ENCODE measurements around the gene PCGF6.

PCGF6 gene

GRCh38 chr10:103254538-103255325, 96.2 kb downstream of the PCGF6 start:
- no peak for DNase-seq (ENCODE audit: low spot score)
- TF ChIP-seq CTCF (IDR thresholded peaks at IDR 0.05; ENCODE audit: extremely low read depth, missing control alignments): no peak

- no peak for DNase-seq (ENCODE audit: low spot score)
- TF ChIP-seq CTCF (IDR thresholded peaks at IDR 0.05; ENCODE audit: extremely low read depth, missing control alignments): no peak
Observed at GRCh38 chr10:103254113-103254512, 96.8 kb downstream of the PCGF6 start.
